T-helper 1 cell treated with Interleukin-12 subunit alpha and Interleukin-12 subunit beta and Interleukin-4 antibody, amounts not matched to agents 30 μg/mL and 1 μg/mL, for 36 hours (primary cell): ENCODE measurements around the gene ARAP3.
A peak's percentile ranks its signal among the peaks of the same experiment; 100 is the strongest.

Source experiments
- H3K27ac Mint-ChIP-seq: one replicate; pipeline ENCODE4 v1.8.0; 2021; ENCODE audit warnings: mild to moderate bottlenecking, mixed read lengths
- H3K27me3 Mint-ChIP-seq: one replicate; pipeline ENCODE4 v1.8.0; 2021; ENCODE audit warnings: low read depth, mixed read lengths
- H3K36me3 Mint-ChIP-seq: one replicate; pipeline ENCODE4 v1.8.0; 2021; ENCODE audit warnings: low read depth, mixed read lengths
- H3K4me1 Mint-ChIP-seq: one replicate; pipeline ENCODE4 v1.8.0; 2021; ENCODE audit warnings: low read depth, mixed read lengths
- H3K4me3 Mint-ChIP-seq: one replicate; pipeline ENCODE4 v1.8.0; 2021; ENCODE audit warnings: mild to moderate bottlenecking, moderate library complexity, mixed read lengths
- H3K9me3 Mint-ChIP-seq: one replicate; pipeline ENCODE4 v1.8.0; 2021; ENCODE audit warnings: mixed read lengths

Gene ARAP3

DNA sequence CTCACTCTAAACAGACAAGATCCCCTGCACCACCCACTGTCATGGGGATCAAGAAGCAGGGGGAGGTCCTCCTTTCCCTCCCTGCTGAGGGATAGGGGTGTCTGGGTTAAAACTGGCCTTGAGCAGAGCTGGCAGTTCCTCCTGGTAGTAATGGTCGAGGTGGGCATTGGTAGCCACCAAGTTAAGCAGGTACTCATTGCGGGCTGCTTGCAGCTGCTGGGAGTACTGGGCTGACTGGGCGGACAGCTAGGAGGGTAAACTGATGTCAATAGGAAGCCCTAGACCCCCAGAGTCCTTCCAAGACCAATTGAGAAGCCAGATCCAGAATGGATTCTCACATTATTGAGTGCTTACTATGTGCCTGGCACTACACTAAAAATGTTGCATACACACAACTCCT, 34.2 kb downstream of the ARAP3 start:
- Mint-ChIP-seq H3K27ac (no peak overlapping the region), H3K4me3 (no peak overlapping the region), H3K27me3 (peaks cover 3% of the 10 kb centered on the region), H3K9me3 (no peaks in the 10 kb centered on the region), H3K4me1 (peaks cover 25% of the 10 kb centered on the region), H3K36me3 (peaks cover 13% of the 10 kb centered on the region)

DNA sequence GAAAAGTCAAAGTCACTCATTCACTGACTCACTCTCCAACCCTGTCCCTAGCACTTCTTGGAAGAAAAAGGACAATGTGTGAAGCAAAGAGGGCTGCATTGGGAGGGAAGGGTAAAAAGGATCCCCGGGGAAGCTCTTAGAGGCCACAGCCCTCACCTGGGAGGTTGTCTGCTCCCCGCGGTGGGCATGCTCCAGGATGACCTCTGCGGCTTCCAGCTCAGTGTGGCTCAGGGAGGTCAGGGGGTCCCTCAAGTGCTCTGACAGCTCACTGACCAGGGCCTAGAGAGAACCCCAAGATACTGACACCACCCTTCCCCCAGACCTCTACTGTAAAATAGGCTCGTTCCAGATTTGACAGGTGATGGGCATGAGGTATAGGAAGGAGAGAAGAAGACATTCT, 34.8 kb downstream of the ARAP3 start:
- H3K27ac Mint-ChIP-seq, result no peak overlapping the region
- H3K4me1 Mint-ChIP-seq, result peaks cover 24% of the 10 kb centered on the region
- no peak overlapping the region for H3K4me3 Mint-ChIP-seq
- H3K36me3 Mint-ChIP-seq, result peaks cover 15% of the 10 kb centered on the region
- peaks cover 3% of the 10 kb centered on the region for H3K27me3 Mint-ChIP-seq
- no peaks in the 10 kb centered on the region for H3K9me3 Mint-ChIP-seq

DNA sequence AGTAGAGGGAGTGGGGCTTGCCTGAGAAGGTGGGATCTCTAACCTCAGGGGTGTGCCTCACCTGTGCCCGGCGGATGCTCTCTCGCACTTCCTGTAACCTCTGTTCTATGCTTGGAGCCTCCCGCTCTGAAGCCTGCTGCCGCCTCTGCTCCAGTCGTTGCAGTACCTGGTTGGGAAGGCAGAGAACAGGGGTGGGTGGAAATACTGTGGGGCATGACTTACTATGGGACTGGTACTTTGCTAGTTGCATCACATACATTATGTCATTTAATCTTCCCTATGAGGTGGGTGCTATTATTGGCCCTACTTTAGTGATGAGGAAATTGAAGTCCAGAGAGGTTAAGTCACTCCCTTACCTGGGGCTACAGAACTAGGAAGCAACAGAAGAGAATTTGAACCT, 36.0 kb downstream of the ARAP3 start:
- peaks cover 31% of the 10 kb centered on the region for H3K4me1 Mint-ChIP-seq
- no peak overlapping the region for H3K27ac Mint-ChIP-seq

DNA sequence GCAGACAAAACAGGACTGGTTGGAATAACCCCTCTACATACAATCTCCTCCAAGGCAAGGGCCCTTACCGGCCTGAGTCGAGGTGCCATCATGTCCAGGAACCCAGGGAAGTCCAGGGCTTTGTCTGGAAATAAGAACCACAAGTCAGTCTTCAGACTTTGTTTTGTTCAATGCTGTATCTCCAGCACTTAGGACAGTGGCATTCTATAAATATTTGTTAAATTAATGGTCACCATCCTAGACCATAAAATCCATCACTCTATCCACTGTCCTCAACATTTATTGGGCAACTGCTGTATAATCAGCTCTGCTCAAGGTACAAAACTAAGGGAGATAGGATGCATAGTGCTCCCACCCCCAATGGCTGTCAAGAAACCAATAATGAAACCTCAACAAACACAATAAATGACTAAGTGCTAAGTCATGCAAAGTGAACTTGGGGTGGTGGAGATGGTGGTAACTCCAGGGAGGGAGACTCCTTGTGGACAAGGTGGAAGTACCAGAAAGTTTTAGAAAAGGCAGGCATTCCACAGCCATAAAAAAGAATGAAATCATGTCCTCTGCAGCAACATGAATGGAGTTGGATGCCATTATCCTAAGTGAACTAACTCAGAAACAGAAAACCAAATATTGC, 40.3 kb downstream of the ARAP3 start:
- H3K27me3 Mint-ChIP-seq, result no peaks in the 10 kb centered on the region
- H3K4me3 Mint-ChIP-seq, result no peak overlapping the region
- peaks cover 23% of the 10 kb centered on the region for H3K36me3 Mint-ChIP-seq
- H3K9me3 Mint-ChIP-seq, result no peaks in the 10 kb centered on the region
- H3K27ac Mint-ChIP-seq, result peak overlapping the region; percentile 35
- peaks cover 26% of the 10 kb centered on the region for H3K4me1 Mint-ChIP-seq

More for the DNA sequence above, 36.0 kb downstream of the ARAP3 start:
- H3K4me3 Mint-ChIP-seq, result no peak overlapping the region
- H3K36me3 Mint-ChIP-seq, result peaks cover 22% of the 10 kb centered on the region
- H3K27me3 Mint-ChIP-seq, result no peaks in the 10 kb centered on the region
- H3K9me3 Mint-ChIP-seq, result no peaks in the 10 kb centered on the region

DNA sequence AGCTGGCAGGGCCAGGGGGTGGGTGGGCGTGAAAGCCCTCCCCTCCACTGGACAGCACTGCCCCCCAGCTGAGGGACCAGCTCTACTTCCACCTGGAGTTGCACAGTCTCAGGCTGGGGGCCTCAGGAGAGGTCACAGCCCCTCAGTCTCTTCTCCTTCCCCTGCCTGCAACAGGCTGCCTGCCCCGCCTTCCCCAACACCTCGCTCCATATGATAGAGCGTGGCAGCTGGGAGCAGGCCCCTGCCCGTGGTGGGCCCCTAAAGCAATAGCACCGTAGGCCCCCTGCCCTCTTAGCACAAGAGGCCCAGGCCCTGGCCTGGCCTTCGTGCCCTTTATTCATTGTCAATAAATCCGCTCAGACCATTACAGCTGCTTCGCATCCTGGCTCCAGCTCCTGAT, 41.3 kb downstream of the ARAP3 start:
- no peak overlapping the region for H3K27ac Mint-ChIP-seq
- no peak overlapping the region for H3K4me3 Mint-ChIP-seq
- peaks cover 32% of the 10 kb centered on the region for H3K4me1 Mint-ChIP-seq
- H3K27me3 Mint-ChIP-seq, result no peaks in the 10 kb centered on the region
- H3K36me3 Mint-ChIP-seq, result peaks cover 19% of the 10 kb centered on the region
- H3K9me3 Mint-ChIP-seq, result no peaks in the 10 kb centered on the region

DNA sequence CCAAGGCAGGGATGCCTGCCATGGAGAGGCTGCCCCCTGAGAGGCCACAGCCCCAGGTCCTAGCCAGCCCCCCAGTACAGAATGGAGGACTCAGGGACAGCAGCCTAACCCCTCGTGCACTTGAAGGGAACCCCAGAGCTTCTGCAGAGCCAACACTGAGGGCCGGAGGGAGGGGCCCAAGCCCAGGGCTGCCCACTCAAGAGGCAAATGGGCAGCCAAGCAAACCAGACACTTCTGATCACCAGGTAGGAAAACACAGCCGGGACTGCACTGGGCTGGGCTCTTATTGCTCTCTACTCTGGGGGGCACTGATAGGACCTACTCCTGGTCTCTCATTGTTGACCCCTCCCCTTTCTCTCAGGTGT, 42.0 kb downstream of the ARAP3 start:
- Mint-ChIP-seq H3K9me3 (no peaks in the 10 kb centered on the region), H3K4me3 (no peak overlapping the region), H3K27me3 (no peaks in the 10 kb centered on the region), H3K4me1 (peaks cover 35% of the 10 kb centered on the region), H3K27ac (no peak overlapping the region), H3K36me3 (peaks cover 19% of the 10 kb centered on the region)

DNA sequence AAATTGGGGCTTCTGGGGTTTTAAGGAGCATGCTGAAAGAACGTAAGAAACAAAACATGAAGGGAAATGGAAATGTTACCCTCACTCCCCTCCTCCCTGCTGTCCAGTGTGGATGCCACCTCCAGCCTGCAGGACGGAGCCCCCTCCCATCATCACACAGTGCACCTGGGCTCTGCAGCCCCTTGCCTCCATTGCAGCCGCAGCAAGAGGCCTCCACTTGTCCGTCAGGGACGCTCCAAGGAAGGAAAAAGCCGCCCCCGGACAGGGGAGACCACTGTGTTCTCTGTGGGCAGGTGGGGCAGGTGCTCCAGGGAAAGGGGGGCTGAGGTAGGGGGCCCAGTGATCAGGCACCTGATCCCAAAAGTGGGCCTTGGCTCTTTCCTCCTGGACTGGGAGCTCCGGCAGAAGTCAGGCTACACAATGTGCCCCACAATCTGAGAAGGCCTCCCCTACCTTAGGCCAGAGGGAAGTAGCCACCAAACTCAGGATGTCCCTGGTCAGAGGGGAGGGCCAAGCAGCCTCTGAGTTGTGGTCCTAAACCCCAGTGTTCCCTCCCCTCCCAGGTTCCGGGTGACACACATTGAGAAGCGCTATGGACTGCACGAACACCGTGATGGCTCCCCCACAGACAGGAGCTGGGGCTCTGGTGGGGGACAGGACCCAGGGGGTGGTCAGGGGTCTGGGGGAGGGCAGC, 42.5 kb downstream of the ARAP3 start:
- Mint-ChIP-seq H3K36me3 (peaks cover 17% of the 10 kb centered on the region), H3K4me1 (peaks cover 38% of the 10 kb centered on the region), H3K9me3 (no peaks in the 10 kb centered on the region), H3K4me3 (no peak overlapping the region), H3K27me3 (no peaks in the 10 kb centered on the region), H3K27ac (no peak overlapping the region)

DNA sequence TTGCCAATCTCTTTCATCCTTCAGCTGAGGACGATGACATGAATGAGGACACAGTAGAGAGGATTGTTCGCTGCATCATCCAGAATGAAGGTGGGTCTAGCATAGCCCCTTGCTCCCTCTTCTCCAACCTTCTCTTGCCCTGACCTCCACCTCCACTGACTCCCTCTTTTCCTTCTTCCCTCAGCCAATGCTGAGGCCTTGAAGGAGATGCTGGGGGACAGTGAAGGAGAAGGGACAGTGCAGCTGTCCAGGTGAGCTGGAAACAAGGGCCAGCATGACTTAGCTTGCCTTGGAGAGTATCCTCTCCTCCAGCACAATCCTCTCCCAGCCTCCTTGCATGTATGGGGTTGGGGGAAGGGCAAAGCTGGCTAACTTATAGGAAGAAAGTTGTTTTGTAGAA, 43.3 kb downstream of the ARAP3 start:
- Mint-ChIP-seq H3K4me3 (peak overlapping the region; percentile 90), H3K9me3 (no peaks in the 10 kb centered on the region), H3K36me3 (peaks cover 21% of the 10 kb centered on the region), H3K4me1 (peaks cover 43% of the 10 kb centered on the region), H3K27ac (peak overlapping the region; percentile 89), H3K27me3 (no peaks in the 10 kb centered on the region)

DNA sequence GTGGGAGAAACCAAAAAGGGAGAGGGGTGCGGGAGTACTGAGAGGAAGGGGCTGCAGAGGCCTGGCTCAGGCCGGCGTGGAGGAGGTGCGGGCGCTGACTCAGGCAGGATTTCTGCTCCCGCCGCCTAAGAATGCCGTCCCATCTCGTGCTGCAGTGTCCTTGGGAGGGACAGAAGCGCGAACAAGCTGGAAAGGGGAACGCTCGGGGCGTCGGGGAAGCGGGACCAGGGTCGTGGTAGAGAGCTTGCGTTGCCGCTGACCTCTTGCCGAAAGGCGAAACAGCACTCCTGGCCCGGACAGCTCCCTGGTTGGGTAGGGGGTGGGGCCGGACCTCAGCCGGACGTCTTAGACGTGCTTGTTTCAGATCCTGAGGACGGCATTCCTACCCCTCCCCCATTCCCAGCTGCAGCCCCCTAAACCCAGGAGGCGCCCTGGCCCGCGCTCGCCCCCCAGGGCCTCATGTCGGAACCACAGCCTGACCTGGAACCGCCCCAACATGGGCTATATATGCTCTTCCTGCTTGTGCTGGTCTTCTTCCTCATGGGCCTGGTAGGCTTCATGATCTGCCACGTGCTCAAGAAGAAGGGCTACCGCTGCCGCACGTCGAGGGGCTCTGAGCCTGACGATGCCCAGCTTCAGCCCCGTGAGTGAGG, 44.1 kb downstream of the ARAP3 start:
- Mint-ChIP-seq H3K36me3 (peaks cover 21% of the 10 kb centered on the region), H3K4me3 (peak overlapping the region; percentile 90), H3K27me3 (no peaks in the 10 kb centered on the region), H3K4me1 (peaks cover 44% of the 10 kb centered on the region), H3K9me3 (no peaks in the 10 kb centered on the region), H3K27ac (peak overlapping the region; percentile 89)

DNA sequence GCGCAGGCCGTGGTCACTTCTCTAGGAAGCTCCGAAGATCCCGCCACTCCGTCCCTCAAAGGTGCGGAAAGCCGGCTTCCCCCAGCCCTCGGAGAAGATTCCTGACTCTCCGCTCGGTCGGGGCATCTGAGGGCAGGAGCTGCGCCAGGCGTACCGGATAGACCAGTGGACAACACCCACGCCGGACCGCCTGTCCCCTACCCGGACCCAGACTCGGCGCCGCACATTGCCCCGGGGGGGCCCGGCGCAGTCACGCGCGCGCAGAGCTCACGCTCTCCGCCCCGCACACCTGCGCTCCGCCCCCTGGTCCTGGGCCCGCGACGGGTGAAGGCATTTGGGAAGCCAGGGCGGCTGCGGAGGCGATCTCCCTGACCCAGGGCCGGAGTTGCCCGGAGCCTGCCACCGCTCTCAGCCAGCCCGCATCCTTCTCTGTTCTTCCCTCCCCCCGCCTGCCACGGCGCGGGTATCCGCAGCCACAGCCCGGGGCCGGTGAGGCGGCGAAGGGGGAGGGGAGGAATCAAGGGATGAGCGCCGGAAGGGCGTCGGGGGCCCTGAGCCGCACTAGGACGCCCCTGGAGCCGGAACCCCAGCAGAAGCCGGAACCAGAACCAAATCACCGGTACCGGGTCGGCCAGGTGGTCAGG, 44.8 kb downstream of the ARAP3 start:
- H3K4me3 Mint-ChIP-seq, result peak overlapping the region; percentile 90
- peaks cover 46% of the 10 kb centered on the region for H3K4me1 Mint-ChIP-seq
- no peaks in the 10 kb centered on the region for H3K27me3 Mint-ChIP-seq
- peaks cover 20% of the 10 kb centered on the region for H3K36me3 Mint-ChIP-seq
- H3K27ac Mint-ChIP-seq, result peak overlapping the region; percentile 89
- H3K9me3 Mint-ChIP-seq, result no peaks in the 10 kb centered on the region

DNA sequence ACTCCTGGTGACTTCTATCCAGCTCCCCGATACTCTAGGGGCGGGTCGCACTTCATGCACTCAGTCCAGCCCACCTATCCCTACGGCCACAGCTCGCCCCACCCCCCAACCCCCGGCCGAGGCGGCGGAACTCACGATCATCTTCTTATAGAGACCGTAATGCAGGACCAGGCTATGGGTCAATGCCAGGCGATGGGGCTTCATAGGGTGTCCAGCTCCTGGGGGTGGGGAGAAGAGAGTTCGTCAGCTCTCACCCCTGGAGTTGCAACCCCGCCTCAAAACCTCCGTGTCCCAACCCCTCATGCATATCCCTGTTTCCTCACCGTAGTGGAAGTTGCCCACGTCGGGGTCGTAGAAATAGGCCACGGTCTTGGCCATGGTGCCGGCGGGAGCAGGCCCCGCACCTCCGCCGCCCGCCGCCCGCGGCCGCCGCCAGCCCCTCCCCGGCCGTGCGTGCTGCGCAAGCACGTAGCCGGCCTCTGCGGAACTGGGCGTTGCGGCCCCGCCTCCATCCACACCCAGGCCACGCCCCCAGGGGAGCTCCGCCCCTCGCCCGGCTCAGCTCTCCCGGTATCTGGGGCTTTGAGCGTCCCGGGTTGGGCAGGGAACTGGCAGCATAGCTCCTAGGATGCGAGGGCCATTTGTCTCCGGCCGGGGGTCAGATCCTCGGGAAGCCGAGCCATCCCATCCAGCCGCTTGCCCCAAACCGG, 45.5 kb downstream of the ARAP3 start, which contains the start of the genes HDAC3 and RELL2:
HDAC3 (minus strand) TSS at position 437 of the 710 bp plus-strand sequence; CDS start at position 378, 59 bp downstream.
RELL2 (plus strand) TSS at position 585 of the 710 bp plus-strand sequence. CDS start 1,229 bp downstream, outside the sequence.
- H3K4me3 Mint-ChIP-seq, result peak within 1 kb of the TSS; percentile 90
- H3K9me3 Mint-ChIP-seq, result no peaks in the 10 kb centered on the region
- no peaks in the 10 kb centered on the region for H3K27me3 Mint-ChIP-seq
- peak within 1 kb of the TSS; percentile 89 for H3K27ac Mint-ChIP-seq
- H3K4me1 Mint-ChIP-seq, result peaks cover 39% of the 10 kb centered on the region
- peaks cover 16% of the 10 kb centered on the region for H3K36me3 Mint-ChIP-seq

DNA sequence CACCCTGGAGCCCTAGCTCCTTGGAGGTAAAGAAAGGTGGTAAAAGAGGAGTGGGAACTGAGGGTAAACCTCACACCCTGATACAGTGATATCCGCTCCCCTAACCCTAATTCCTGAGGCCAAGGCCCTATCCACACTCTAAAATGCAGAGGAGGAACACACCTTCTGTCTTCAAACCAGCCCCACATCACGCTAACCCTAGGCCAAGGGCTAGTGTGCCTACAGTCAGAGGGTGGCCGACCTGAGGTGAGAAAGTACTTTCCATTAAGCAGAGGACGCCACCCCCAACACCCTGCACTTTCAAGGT, 46.0 kb downstream of the ARAP3 start:
- Mint-ChIP-seq H3K4me1 (peaks cover 35% of the 10 kb centered on the region), H3K36me3 (peaks cover 12% of the 10 kb centered on the region), H3K27me3 (no peaks in the 10 kb centered on the region), H3K27ac (peak overlapping the region; percentile 75), H3K9me3 (no peaks in the 10 kb centered on the region), H3K4me3 (peak overlapping the region; percentile 90)

DNA sequence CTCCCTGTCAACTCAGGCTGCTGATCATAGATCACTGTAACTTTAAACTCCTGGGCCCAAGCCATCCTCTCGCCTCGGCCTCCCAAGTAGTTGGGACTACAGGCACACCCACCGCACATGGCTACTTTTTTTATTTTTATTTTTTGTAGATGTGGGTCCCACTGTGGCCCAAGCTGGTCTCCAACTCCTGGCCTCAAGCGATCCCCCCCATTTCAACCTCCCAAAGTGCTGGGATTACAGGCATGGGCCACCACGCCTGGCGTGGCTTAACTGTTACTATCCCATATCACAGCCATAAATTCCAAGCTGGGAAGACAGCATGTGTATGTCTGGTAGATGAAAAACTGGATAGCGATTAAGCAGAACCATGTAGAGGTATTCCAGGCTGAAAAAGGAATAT, 46.4 kb downstream of the ARAP3 start:
- Mint-ChIP-seq H3K36me3 (peaks cover 8% of the 10 kb centered on the region), H3K9me3 (no peaks in the 10 kb centered on the region), H3K27me3 (no peaks in the 10 kb centered on the region), H3K4me3 (peak overlapping the region; percentile 90), H3K4me1 (peaks cover 34% of the 10 kb centered on the region), H3K27ac (no peak overlapping the region)

DNA sequence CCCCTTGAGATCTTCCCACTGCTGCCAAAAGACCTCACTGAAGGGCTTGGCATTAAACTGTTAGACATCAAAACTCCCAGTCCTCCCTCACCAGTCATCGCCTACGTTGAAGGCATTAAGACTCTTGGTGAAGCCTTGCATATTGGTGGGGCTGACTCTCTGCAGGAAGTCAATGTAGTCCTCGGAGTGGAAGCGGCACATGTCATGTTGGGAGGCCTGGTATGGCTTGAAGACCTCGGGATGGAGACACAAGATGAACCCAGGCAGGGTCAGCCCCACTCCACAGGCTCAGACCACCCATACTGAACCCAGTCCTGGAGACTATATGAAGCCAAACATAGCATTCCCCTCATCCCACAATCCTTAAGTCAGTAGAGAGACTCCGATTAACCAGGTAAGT, 47.3 kb downstream of the ARAP3 start:
- peaks cover 34% of the 10 kb centered on the region for H3K4me1 Mint-ChIP-seq
- no peak overlapping the region for H3K27ac Mint-ChIP-seq
- H3K27me3 Mint-ChIP-seq, result no peaks in the 10 kb centered on the region
- peaks cover 8% of the 10 kb centered on the region for H3K36me3 Mint-ChIP-seq
- no peaks in the 10 kb centered on the region for H3K9me3 Mint-ChIP-seq
- peak overlapping the region; percentile 2 for H3K4me3 Mint-ChIP-seq
